ENCODE results near the gene WDR4.

Gene WDR4

DNA sequence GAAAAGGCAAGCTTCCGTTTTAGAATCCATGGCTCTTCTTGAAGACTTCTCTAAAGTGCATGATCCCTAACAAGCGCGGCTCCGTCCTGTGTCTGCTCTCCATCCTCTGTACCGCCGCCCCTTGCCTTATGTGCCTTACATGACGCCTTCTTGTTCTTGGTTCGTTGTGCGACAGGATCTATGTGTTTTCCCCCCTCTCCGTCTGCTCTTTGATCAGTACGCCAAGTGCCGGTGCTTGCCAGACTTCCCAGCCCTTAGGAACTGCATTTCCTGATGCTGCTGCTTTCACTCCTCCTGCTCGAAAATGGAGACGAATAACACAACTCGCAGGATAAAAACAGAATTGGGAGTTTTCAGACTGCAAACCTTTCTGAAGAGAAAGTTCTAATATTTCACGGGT lies 26.9 kb upstream of the WDR4 start:
- Histone ChIP-seq H3F3A (ENCODE audit: insufficient read depth, low read length) (no peaks in the 10 kb centered on the region), H3K9me3 (ENCODE audit: low read length) (no peaks in the 10 kb centered on the region), H4K20me1 (ENCODE audit: insufficient read depth, low read length) (no peaks in the 10 kb centered on the region)

DNA sequence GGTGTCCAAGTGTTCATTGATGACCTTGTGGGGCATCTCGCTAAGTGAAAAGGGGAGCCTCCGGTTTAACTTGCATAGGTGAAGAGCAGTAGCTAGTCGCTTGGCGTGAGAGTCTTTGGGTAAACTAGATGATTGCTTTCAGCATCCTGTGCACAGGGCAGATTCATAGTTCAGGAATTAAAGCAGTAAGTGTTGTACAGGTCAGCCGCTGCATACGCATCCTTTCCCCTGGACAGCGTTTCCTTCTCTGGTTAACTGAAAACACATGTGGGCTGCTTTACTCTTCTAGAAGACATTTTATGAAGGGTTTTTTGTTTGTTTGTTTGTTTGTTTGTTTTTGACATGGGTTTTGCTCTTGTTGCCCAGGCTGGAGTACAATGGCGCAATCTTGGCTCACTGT lies 25.9 kb upstream of the WDR4 start:
- H3K27me3 ChIP-seq (ENCODE audit: insufficient read depth, low read length), result no peaks in the 10 kb centered on the region
- no peak overlapping the region for H3K4me3 ChIP-seq (ENCODE audit: low read depth, low read length, poor library complexity, severe bottlenecking)
- peaks cover 73% of the 10 kb centered on the region for H3K36me3 ChIP-seq (ENCODE audit: insufficient read depth, low read length)

More for the DNA sequence above, 26.9 kb upstream of the WDR4 start:
- Histone ChIP-seq H3K4me3 (ENCODE audit: low read depth, low read length, poor library complexity, severe bottlenecking) (no peak overlapping the region), H3K27ac (ENCODE audit: low read depth, low read length, poor library complexity, severe bottlenecking) (no peak overlapping the region), H3K4me2 (ENCODE audit: low read length) (no peak overlapping the region), H3K4me1 (ENCODE audit: insufficient read depth, low read length, severe bottlenecking) (no peaks in the 10 kb centered on the region), H3K79me2 (ENCODE audit: insufficient read depth, low read length) (no peaks in the 10 kb centered on the region; the same call in 1 of the 2 replicates), H2AFZ (ENCODE audit: low read length) (no peak overlapping the region), H3K36me3 (ENCODE audit: insufficient read depth, low read length) (peaks cover 71% of the 10 kb centered on the region), H3K9ac (ENCODE audit: low read length) (no peak overlapping the region), H3K9me2 (ENCODE audit: low read depth, low read length) (no peaks in the 10 kb centered on the region), H3K27me3 (ENCODE audit: insufficient read depth, low read length) (no peaks in the 10 kb centered on the region)
- no peak for TF ChIP-seq EZH2 (IDR thresholded peaks at IDR 0.05; ENCODE audit: borderline replicate concordance, low read length)
- TF ChIP-seq, protein P1, sequence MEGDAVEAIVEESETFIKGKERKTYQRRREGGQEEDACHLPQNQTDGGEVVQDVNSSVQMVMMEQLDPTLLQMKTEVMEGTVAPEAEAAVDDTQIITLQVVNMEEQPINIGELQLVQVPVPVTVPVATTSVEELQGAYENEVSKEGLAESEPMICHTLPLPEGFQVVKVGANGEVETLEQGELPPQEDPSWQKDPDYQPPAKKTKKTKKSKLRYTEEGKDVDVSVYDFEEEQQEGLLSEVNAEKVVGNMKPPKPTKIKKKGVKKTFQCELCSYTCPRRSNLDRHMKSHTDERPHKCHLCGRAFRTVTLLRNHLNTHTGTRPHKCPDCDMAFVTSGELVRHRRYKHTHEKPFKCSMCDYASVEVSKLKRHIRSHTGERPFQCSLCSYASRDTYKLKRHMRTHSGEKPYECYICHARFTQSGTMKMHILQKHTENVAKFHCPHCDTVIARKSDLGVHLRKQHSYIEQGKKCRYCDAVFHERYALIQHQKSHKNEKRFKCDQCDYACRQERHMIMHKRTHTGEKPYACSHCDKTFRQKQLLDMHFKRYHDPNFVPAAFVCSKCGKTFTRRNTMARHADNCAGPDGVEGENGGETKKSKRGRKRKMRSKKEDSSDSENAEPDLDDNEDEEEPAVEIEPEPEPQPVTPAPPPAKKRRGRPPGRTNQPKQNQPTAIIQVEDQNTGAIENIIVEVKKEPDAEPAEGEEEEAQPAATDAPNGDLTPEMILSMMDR (IDR thresholded peaks at IDR 0.05; ENCODE audit: low read length), result no peak

DNA sequence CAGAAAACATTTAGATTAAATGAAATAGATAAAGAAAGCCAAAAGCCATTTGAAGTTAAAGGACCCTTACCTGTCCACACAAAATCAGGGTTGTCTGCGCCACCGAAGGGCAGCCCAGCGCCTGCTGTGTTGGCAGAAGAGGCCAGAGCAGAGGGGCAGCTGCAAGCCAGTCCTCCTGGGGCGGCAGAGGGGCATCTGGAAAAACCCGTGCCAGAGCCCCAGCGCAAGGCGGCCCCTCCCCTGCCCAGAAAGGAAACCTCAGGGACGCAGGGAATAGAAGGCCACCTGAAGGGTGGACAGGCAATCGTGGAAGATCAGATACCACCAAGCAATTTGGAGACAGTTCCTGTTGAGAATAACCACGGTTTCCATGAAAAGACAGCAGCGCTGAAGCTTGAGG lies 24.5 kb upstream of the WDR4 start:
- TF ChIP-seq, protein P1 (IDR thresholded peaks at IDR 0.05; ENCODE audit: low read length), result no peak
- no peak for TF ChIP-seq EZH2 (IDR thresholded peaks at IDR 0.05; ENCODE audit: borderline replicate concordance, low read length)
- H2AFZ ChIP-seq (ENCODE audit: low read length), result no peak overlapping the region
- no peak overlapping the region for H3K27ac ChIP-seq (ENCODE audit: low read depth, low read length, poor library complexity, severe bottlenecking)
- no peaks in the 10 kb centered on the region for H4K20me1 ChIP-seq (ENCODE audit: insufficient read depth, low read length)
- no peak overlapping the region for H3K4me3 ChIP-seq (ENCODE audit: low read depth, low read length, poor library complexity, severe bottlenecking)
- no peaks in the 10 kb centered on the region for H3K27me3 ChIP-seq (ENCODE audit: insufficient read depth, low read length)
- H3K4me1 ChIP-seq (ENCODE audit: insufficient read depth, low read length, severe bottlenecking), result no peaks in the 10 kb centered on the region
- H3K79me2 ChIP-seq (ENCODE audit: insufficient read depth, low read length), result no peaks in the 10 kb centered on the region; the same call in 1 of the 2 replicates
- H3K9ac ChIP-seq (ENCODE audit: low read length), result no peak overlapping the region
- H3K9me2 ChIP-seq (ENCODE audit: low read depth, low read length), result no peaks in the 10 kb centered on the region
- H3K4me2 ChIP-seq (ENCODE audit: low read length), result no peak overlapping the region
- H3K9me3 ChIP-seq (ENCODE audit: low read length), result no peaks in the 10 kb centered on the region
- H3F3A ChIP-seq (ENCODE audit: insufficient read depth, low read length), result no peaks in the 10 kb centered on the region
- peaks cover 72% of the 10 kb centered on the region for H3K36me3 ChIP-seq (ENCODE audit: insufficient read depth, low read length)

More for the DNA sequence above, 25.9 kb upstream of the WDR4 start:
- TF ChIP-seq, protein P1 (IDR thresholded peaks at IDR 0.05; ENCODE audit: low read length), result no peak
- no peak for TF ChIP-seq EZH2 (IDR thresholded peaks at IDR 0.05; ENCODE audit: borderline replicate concordance, low read length)
- no peak overlapping the region for H3K27ac ChIP-seq (ENCODE audit: low read depth, low read length, poor library complexity, severe bottlenecking)
- no peaks in the 10 kb centered on the region for H3K4me1 ChIP-seq (ENCODE audit: insufficient read depth, low read length, severe bottlenecking)
- H3F3A ChIP-seq (ENCODE audit: insufficient read depth, low read length), result no peaks in the 10 kb centered on the region
- no peak overlapping the region for H2AFZ ChIP-seq (ENCODE audit: low read length)
- no peak overlapping the region for H3K9ac ChIP-seq (ENCODE audit: low read length)
- H3K79me2 ChIP-seq (ENCODE audit: insufficient read depth, low read length), result no peaks in the 10 kb centered on the region; the same call in 1 of the 2 replicates
- no peak overlapping the region for H3K4me2 ChIP-seq (ENCODE audit: low read length)
- no peaks in the 10 kb centered on the region for H3K9me3 ChIP-seq (ENCODE audit: low read length)
- no peaks in the 10 kb centered on the region for H3K9me2 ChIP-seq (ENCODE audit: low read depth, low read length)
- no peaks in the 10 kb centered on the region for H4K20me1 ChIP-seq (ENCODE audit: insufficient read depth, low read length)
